ENCODE data around the gene FBXL14. TPM values are rescaled to one million over a fixed set of nuclear protein-coding genes. Genes with fewer than 3 reads are reported as not detected.

FBXL14 gene, protein sequence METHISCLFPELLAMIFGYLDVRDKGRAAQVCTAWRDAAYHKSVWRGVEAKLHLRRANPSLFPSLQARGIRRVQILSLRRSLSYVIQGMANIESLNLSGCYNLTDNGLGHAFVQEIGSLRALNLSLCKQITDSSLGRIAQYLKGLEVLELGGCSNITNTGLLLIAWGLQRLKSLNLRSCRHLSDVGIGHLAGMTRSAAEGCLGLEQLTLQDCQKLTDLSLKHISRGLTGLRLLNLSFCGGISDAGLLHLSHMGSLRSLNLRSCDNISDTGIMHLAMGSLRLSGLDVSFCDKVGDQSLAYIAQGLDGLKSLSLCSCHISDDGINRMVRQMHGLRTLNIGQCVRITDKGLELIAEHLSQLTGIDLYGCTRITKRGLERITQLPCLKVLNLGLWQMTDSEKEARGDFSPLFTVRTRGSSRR
- 14.4 and 17.2 TPM in 2 replicates for total RNA-seq (2014; rRNA removed)
- polyA plus RNA-seq (2012): 5.9 TPM

DNA sequence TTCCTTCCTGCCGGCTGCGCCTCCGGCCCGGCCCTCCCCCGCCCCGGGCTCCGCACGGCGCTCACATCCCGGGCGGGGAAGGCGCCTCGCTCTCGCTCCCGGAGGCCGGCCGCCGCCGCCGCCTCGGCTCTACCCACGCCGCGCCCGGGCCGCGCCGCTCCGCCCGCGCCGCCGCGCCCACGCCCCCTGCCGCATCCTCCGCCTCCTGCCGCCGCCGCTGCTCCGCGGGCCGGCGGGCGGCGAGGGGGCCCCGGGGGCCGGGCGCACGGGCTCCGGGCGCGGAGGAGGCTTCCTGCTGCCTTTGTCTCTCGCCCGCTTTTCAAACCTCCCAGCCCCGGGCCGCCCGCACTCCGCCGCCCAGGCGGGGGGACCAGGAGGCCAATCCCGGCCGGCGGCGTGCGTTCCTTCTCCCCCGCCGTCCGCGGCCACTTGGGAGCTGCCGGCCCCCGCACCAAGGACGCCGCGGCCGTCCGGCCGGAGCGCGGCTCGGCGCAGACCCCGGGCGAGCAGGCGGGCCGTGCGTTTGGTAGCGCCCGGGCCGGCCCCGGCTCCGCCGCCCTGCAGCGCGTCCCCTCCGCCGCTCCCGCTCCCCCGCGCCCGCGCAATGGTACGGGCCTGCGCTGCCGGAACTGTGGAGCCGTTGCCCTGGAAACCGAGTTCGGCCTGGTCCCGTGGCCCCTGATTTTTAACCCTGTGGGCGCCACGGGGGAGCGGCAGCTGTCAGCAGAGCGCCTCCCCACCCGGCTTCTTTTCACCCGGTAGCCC is at the start of gene FBXL14:
TSS of gene FBXL14 (minus strand) at position 321 of the 765 bp plus-strand sequence. CDS start 515 bp downstream, outside the sequence.
- peak; percentile 88 for DNase-seq (ENCODE audit: low read depth)

DNA sequence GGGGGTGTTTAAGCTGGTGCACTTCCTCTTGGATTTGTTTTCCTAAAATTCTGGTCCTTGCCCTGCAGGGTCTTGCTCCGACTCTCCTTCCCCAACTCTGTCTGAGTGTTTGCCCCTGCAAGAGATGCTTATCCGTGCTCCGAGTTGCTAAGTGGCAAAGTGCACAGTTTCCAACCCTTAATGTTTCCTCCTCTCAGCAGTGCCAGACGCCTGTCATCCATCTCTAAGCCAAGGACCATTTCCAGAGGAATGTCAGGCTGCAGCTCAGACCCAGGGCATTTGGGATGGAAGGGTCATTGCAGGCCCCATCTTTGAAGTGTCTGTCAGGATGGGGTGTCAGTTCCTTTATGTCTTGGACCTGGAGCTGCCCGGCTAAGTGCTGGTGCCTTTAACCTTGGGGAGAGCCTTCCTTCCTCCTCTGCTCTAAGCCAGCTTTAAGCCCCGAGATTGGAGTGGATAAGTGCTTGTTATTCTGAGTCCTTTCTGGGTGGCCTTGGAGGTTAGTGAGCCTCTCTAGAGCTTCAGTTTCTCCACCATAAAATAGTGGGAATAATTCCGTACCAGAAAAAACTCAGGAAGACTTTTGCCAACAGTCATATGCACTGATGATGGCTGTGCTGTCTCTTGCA is 49.6 kb upstream of the FBXL14 start:
- DNase-seq (ENCODE audit: low read depth): no peak

DNA sequence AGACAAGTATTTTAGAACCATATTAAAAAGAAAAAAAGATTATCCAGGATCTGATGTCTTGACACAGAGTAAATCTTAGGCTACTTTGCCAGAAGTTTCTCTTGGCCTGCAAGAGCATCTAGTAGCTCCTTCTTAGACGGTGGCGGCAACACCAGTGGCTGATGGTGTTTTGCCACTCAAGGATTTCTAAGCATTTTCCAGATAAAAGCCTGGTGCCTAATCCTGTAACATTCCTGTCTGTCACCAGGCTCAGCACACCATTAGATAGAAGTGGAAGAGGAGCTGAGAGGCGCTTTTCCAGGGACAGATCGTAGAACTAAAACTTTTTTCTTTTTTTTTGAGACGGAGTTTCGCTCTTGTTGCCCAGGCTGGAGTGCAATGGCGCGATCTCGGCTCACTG is 48.7 kb upstream of the FBXL14 start:
- DNase-seq (ENCODE audit: low read depth): no peak

DNA sequence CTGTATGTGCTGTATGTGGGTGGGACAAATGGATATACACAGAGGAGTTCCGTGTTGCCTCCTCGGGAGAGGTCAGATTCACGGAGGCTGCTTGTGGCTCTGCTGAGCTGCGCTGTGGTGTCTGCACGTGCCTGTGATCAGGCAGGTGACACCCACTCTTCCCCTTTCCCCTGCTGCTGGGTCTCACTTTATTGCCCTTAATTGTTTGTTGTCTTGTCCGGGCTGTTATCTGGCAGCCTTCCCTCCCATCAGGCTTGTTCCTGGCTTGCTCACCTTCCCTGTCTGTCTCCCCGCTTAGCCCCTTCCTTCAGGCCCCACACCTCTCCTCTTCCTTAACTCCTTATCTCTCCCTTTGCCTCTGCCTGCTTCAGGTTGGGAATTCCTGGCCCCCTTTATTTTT is 48.1 kb upstream of the FBXL14 start:
- DNase-seq (ENCODE audit: low read depth): no peak

DNA sequence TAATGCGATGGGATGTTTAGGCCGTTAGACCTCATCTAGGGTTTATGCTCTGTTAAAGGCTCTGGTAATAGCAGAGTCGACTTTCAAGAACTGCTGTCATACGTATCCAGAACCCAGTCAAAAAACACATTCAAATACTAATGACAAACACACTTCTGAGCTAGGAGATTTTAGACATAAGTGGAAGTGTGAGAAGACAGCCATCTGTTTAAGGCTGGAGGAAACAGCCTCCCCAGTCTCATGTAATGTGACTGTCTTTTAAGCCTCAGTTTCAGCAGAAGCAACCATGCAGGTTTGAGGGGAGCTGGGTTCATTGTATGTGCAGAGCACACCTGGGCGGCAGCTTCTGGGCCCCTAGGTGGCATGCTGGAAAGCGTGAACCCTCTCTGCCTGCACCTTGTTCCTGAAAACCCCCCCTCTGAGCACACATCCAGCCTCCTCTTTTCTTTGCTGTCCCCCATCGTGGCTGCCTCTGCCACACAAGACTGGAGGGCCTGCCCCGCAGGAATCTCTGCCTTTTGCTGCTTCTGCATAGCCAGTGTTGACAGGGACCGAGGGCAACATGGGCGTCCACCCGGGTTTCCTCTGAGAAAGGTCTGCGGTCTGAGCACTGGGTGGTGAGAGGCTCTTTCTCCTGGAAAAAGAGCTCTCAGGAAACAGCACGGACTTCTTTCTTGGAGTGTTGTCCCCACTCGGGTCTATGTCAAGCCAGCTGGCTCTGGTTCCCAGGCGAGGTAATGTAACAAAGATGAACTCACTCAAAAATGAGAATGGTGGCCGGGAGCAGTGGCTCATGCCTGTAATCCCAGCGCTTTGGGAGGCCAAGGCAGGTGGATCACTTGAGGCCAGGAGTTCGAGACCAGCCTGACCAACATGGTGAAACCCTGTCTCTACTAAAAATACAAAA is 46.2 kb upstream of the FBXL14 start:
- no peak for DNase-seq (ENCODE audit: low read depth)

DNA sequence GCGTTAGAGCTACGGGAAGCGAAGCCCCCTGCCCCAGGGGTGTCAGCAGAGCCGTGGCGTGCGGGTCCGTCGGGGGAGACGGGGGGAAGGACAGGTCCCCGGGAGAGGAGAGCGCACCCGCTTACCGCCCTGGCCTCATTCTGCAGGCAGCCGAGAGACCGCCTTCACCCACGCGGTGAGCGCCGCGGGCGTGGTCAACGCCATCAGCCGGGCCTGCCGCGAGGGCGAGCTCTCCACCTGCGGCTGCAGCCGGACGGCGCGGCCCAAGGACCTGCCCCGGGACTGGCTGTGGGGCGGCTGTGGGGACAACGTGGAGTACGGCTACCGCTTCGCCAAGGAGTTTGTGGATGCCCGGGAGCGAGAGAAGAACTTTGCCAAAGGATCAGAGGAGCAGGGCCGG is 45.2 kb upstream of the FBXL14 start:
- no peak for DNase-seq (ENCODE audit: low read depth)

DNA sequence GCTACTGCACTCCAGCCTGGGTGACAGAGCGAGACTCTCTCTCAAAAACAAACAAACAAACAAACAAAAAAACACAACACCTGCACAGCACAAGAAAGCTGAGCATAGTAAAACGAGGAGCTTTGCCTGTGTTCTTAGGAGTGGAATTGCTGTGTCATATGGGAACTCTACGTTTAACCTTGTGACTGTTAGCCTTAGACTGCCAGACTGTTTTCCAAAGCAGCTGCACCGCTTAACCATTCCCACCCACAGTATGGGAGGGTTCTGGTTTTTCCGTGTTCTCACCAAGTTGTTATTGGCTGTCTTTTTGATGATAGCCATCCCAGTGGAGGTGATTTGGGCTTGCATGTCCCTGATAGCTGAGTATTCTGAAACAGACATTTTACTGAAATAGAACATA is 43.8 kb upstream of the FBXL14 start:
- DNase-seq (ENCODE audit: low read depth): no peak

DNA sequence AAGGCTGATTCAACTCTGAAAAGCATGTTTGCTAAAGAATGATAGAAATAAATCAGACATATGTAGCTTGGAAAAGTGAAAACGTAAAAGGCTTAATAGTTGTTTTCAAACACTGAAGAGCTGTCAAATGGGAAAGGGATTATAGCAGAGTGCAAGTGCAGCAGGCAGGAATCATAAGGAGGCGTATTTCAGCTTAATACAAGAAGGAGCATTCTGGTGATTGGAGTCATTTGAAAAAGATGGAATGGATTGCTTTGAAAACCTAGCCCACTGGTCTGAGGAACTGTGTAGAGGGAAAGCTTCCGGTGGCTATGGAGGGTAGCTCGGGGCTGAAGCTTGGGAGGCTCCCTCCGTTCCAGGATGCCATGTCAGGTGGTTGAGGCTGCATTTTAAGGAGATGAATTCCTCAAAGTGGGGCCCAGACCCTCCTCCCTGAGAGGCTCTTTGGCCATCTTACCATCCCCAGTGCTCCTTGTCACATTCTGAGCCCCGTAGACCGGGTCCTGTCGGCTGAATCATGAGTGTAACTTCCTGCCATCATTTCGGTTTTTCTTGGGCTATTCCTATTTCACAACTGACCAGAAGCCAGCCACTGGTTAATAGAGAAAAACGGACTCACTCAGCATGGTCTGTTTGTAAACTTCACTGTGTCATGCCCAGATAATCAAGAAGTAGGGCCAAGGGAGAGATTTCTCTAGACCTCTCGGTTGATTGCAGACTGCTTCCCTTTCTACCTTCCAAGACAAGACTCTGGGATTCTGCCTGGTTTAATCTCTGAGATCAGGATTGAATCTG is 41.1 kb upstream of the FBXL14 start:
- no peak for DNase-seq (ENCODE audit: low read depth)

DNA sequence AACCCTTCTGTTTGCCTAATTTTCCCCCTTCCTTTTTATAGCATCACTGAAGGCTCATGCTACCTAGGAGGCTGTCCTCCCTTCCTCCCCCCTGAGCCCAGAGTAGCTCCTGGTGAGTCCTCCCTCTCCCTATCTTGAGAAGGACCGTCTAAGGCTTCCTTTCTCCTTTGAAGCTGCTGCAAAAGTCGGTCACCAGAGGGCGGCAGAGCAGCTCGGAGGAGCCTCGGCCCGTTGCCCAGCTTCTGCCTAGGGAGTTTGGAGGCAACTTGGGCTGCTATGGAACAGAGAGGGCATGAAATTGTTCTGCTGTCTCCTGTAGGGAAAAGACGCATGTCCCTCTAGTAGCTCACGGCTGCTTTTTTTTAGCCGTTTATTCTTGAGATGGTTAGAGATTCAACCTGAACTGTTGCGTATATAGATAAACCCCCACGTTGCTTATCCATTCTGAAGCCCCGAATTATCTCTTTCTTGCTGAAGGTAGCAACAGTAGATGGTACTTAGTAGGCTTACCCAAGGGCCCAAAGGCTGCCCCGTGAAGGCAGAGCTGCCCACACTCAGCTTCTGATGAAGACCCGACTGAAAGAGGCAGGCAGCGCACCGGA is 40.3 kb upstream of the FBXL14 start:
- peak; percentile 63 for DNase-seq (ENCODE audit: low read depth)

DNA sequence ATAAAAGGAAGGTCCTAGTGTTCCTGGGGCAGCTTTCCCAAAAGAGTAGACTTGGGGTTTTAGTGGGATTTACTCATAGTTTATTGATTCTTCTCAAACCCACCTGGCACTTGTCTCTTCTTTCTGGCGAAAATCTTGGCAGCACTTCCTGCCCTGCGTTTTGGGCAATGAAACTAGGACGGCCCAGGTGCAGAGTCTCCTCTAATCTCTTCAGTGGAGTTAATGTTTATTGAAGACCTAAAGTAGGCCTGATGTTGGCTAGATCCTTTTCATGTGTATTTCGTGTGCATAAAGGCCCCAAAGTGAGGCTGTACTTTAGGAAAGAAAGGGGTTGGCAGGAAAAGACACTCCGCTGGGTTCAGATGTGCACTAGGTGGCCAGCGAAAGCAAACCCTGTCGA is 39.8 kb upstream of the FBXL14 start:
- DNase-seq (ENCODE audit: low read depth): no peak

DNA sequence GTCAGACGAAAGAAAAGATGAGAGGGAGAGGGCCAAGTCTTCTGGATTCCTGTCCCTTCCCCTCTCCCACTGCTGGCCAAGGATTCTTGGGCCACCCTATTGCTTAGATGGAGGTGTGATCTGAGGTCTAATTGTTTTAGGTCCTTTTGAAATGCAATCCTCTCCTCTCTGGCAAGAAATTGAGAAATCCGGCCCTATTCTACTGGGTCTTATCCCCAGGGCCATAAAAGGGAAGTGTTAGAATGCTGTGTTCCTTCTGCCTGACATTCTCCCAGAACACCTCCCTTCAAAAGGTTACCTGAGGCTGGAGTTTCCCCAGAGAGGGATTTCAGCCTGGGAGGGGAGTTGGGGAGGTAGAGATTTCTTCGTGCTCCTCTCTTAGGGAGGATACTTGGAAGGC is 39.1 kb upstream of the FBXL14 start:
- no peak for DNase-seq (ENCODE audit: low read depth)

DNA sequence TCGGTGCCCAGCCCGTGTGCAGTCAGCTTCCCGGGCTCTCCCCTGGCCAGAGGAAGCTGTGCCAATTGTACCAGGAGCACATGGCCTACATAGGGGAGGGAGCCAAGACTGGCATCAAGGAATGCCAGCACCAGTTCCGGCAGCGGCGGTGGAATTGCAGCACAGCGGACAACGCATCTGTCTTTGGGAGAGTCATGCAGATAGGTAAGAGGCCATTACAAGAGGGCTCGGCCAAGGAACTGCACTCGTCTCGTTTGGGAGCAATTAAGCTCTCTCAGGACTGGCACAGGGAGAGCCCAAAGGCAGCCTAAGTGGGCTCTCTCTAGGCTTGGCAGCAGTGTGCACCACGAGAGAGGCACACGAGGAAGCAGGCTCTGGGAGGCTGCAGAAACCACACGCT is 38.3 kb upstream of the FBXL14 start:
- no peak for DNase-seq (ENCODE audit: low read depth)

DNA sequence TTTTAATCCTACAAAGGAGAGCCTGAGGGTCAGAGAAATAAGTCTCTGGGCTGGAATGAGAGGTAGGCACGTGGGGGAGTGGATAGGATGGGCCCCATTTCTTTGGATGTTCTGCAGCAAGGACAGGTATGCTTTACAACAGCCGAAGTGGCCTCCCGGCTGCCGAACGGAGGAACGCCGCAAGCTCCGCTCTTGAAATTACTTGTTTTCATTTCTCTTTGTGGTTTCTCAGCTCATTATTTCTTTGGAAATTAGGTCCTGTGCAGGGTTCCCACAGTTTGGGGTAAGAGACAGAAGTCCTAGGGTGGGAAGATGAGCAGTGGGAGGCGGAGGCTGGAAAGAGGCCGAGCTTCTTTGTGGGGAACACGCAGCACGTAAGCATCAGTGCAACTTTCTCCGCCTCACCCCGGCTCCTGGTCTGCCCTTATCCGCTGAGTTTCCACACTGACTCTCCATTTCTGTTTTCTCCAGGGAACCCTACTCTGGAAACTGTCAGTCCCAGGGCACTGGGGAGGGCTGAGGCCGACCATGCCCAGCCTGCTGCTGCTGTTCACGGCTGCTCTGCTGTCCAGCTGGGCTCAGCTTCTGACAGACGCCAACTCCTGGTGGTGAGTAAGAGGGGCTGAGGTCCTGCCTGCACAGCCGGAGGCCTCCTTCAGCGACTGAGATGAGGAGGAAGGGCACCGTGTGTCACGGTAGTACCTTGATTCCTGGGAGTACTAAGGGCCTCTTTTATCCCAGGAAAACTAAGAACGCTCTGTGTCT is 36.6 kb upstream of the FBXL14 start:
- peak; percentile 57 for DNase-seq (ENCODE audit: low read depth)

DNA sequence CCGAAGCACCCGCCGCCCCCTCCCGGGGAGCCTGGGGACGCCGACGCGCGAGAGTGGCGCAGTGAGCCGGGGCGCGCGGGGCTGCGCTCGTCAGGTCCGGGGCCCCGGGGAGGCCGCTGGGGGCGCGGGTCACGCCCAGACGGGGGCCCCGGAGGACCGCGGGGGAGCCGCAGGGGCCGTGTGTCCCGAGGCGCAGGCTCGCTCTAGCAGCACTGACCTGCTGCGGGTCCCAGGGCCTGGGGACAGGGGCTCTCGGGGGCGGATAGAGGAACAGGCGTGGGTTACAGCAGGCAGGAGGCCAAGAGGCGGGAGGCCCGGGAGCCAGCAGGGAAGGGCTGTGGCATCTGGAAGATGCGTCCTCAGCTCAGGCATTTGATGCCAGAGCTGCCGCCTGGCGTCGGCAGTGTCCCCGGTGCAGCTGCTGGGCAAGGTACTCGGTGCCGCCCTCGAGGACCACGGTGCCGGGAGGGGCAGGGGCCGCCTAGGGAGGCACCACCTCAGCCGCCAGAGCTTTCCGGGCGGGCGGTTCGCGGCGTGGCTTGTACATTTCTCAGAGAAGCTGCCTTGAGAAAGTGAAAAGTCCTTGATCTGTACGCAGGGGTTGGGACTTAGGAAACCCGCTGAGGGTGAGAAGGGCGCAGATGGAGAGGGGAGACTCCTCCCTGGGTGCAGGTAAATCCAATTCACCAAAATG is 35.9 kb upstream of the FBXL14 start:
- DNase-seq (ENCODE audit: low read depth): peak; percentile 32

DNA sequence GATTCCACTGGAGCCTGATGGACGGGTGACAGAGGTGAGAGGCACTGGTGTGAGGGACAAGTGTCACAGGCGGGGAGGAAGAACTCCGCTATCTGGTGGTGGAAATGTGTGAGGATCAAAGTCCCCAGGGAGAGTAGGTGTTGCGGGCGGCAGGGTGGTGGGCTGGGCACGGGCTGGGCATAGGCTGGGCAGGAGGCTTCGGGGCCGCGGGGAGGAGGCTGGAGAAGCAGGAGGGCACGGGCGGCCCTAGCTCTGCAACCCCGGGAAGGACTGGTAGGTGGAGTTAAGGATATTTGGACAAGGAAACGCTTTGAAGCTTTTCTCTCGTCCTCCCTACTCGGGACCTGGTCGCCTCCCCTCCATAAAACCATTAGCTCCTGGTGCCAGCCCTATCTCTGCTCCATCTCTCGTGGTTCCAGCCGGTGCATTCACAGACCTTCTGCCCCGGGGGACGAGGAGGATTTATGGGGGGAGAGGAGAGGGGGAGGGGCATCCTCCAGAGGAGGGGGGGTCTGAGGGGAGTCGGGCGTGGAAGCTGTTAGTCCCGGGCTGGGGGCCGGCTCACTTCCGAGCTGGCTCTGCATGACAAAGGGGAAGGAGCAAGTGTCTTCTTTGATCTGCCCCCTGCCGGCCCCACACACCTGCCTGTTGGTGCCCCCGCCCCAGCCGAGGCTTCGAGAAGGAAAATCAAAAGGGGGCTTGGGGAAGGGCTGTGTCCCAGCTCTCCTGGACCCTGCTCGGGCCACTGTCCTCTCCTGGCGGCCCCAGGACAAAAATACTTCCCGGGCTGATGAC is 35.2 kb upstream of the FBXL14 start:
- DNase-seq (ENCODE audit: low read depth): no peak

DNA sequence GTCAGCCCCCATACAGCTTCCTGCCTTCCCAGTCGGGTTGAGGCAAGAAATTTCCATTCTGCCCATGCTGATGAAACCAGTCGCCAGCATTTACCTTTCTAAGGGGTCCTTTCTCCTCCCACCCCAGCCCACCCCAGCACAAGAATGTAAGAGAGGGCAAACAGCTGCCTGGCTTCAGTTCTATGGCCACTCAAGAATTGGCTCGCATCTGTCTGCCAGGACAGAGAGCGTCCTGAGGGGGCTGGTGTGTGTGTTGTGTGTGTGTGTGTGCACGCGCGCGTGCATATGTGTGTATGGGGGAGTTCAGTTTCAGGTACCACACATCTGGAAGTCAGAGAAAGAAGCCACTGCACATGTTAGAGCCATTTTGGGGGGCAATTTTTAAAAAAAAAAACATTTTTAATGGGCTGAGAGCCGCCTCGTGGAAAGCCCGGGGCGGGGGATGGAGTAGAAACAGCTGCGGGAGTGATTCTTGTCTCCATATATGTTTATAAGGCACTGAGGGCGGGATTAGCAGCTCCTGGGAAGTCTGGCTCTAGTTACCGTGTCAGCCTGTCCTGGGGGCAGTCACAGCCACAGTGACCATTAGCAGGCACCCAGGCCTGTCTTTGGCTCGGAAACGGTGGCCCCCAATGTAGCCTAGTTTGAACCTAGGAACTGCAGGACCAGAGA is 34.4 kb upstream of the FBXL14 start, which contains the start of gene WNT5B:
TSS of gene WNT5B (plus strand) at position 566 of the 672 bp plus-strand sequence. CDS start 2,124 bp downstream, outside the sequence.
- DNase-seq (ENCODE audit: low read depth): no peak

DNA sequence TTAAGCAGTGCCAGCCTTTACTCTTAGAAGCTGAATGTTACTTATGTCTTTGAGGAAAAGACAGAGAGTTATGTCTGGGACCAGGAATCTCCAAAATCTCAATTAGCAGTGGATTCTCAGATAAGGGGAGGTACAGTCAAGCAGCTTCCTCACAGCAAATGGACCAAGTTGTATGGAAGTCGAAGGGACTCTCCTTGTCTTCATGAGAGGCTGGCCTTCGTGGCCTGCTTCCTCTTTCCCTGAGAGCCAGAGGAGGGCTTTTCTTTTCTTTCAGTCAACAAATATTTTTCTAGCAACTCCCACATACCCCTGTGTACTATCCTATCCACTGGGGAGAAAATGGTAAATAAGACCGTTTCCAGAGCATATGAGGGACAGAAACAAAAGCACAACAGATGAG is 28.0 kb upstream of the FBXL14 start:
- DNase-seq (ENCODE audit: low read depth): no peak

Data from LHCN-M2 (cell line).